OCI-LY7 (cell line): ENCODE results near the gene SMIM11. TPM values are rescaled to one million over a fixed set of nuclear protein-coding genes. Genes with fewer than 3 reads are reported as not detected.

Source experiments
- total RNA-seq, 2 experiments: library from RNA; depleted of rRNA in 1 of 2; stranded (reverse); fragments of >200 nt in 1 of 2; shearing (Covaris generic) in 1 of 2; gene quantifications; 2 replicates each; pipeline ENCODE4 v1.2.3, GENCODE V29; 2014 to 2022

The SMIM11 gene
- total RNA-seq, 2 experiments from 2014 or later: 3.8 to 6.1 TPM

Other genes with a start within 250 kb of the SMIM11 start
- not detected in 2 replicates for gene KCNE2, start 11.5 kb upstream of the SMIM11 start, total RNA-seq (2014; rRNA removed; shearing (Covaris generic))
- not detected in 2 replicates for gene KCNE2, start 11.5 kb upstream of the SMIM11 start, total RNA-seq (2022)
- gene SMIM34, start 48.4 kb downstream of the SMIM11 start, total RNA-seq (2014; rRNA removed; shearing (Covaris generic)): not detected in 2 replicates
- not detected in 2 replicates for gene SMIM34, start 48.4 kb downstream of the SMIM11 start, total RNA-seq (2022)
- gene KCNE1, start 136.7 kb downstream of the SMIM11 start, total RNA-seq (2014; rRNA removed; shearing (Covaris generic)): not detected in 2 replicates
- 0.15 and 0.24 TPM in 2 replicates for gene KCNE1, start 136.7 kb downstream of the SMIM11 start, total RNA-seq (2022)
- 2.8 and 6.8 TPM in 2 replicates for gene RCAN1, start 239.6 kb downstream of the SMIM11 start, total RNA-seq (2014; rRNA removed; shearing (Covaris generic))
- gene RCAN1, start 239.6 kb downstream of the SMIM11 start, total RNA-seq (2022): 8.0 and 8.9 TPM in 2 replicates